Hindlimb muscle (tissue), 1 donor: Measurements from ENCODE around the gene CABP2. TPM values are rescaled to one million over a fixed set of nuclear protein-coding genes. Genes with fewer than 3 reads are reported as not detected.

Experiments used
- DNase-seq: peaks from one replicate; pipeline ENCODE4 v3.0.0-alpha.2; 2013
- polyA plus RNA-seq: library from polyadenylated mRNA; unstranded; fragments of 120-200 nt; gene quantifications from one replicate; pipeline ENCODE4 v1.2.1, GENCODE V29; 2013; ENCODE audit not compliant: insufficient read length

CABP2 gene
- polyA plus RNA-seq, 1 donor, result not detected

- DNase-seq, result no peak
These were observed 50.4 kb downstream of the CABP2 start for GRCh38 chr11:67472882-67473281.

DNA sequence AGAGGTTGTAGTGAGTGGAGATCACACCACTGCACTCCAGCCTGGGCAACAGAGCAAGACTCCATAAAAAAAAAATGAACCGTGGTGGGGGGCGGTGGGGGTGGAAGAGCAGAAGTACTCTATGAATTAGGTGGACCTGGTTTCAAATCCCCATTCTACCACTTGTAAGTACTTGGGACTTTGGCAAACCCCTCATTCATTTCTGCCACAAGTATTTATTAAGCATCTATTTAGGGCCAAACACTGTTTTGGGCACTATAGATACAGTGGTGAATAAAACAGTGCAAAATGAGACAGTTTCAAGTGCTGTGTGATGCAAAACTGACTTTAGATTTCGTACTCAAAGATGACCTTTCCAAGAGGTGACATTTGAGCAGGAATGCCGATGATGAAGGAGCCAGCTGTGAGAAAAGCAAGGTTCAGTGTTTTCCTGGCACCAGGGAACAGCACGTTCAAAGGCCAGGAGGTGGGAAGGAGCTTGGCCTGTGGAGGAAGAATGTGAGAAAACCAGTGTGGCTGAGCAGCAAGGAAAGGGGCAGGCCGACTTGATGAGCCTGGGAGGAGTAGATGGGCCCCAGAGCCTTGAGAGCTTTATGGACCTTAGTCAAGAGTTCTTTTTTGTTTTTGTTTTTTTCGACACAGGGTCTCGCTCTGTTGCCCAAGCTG, 52.8 kb downstream of the CABP2 start:
- DNase-seq, result no peak

- no peak for DNase-seq
These were observed 53.8 kb downstream of the CABP2 start for GRCh38 chr11:67469508-67469811.

Other genes with a start within 250 kb of the CABP2 start
- 34.4 TPM for gene ANKRD13D, start 234.1 kb downstream of the CABP2 start, polyA plus RNA-seq
- gene SSH3, start 219.9 kb downstream of the CABP2 start, polyA plus RNA-seq, result 20.5 TPM
- 33.3 TPM for gene POLD4, start 169.9 kb downstream of the CABP2 start, polyA plus RNA-seq
- gene CLCF1, start 149.8 kb downstream of the CABP2 start, polyA plus RNA-seq, result 3.6 TPM
- gene RAD9A, start 131.5 kb downstream of the CABP2 start, polyA plus RNA-seq, result 10.5 TPM
- 146 TPM for gene PPP1CA, start 121.6 kb downstream of the CABP2 start, polyA plus RNA-seq
- 5.4 TPM for gene TBC1D10C, start 119.4 kb downstream of the CABP2 start, polyA plus RNA-seq
- 87.1 TPM for gene CARNS1, start 107.8 kb downstream of the CABP2 start, polyA plus RNA-seq
- 30.3 TPM for gene RPS6KB2, start 95.0 kb downstream of the CABP2 start, polyA plus RNA-seq
- 0.67 TPM for gene PTPRCAP, start 85.8 kb downstream of the CABP2 start, polyA plus RNA-seq
- gene CORO1B, start 80.0 kb downstream of the CABP2 start, polyA plus RNA-seq, result 30.0 TPM
- gene GPR152, start 70.7 kb downstream of the CABP2 start, polyA plus RNA-seq, result not detected
- 2.5 TPM for gene CABP4, start 68.1 kb downstream of the CABP2 start, polyA plus RNA-seq
- 61.4 TPM for gene TMEM134, start 54.2 kb downstream of the CABP2 start, polyA plus RNA-seq
- 48.1 TPM for gene AIP, start 40.4 kb downstream of the CABP2 start, polyA plus RNA-seq
- gene PITPNM1, start 18.1 kb downstream of the CABP2 start, polyA plus RNA-seq, result 7.4 TPM
- 23.6 TPM for gene CDK2AP2, start 15.3 kb downstream of the CABP2 start, polyA plus RNA-seq
- gene GSTP1, start 60.4 kb upstream of the CABP2 start, polyA plus RNA-seq, result 215 TPM
- gene NDUFV1, start 83.5 kb upstream of the CABP2 start, polyA plus RNA-seq, result 155 TPM
- gene NUDT8, start 106.5 kb upstream of the CABP2 start, polyA plus RNA-seq, result 3.7 TPM
- gene TBX10, start 116.3 kb upstream of the CABP2 start, polyA plus RNA-seq, result not detected
- gene ACY3, start 127.3 kb upstream of the CABP2 start, polyA plus RNA-seq, result not detected
- 0.90 TPM for gene ALDH3B2, start 151.2 kb upstream of the CABP2 start, polyA plus RNA-seq